ENCODE results near the gene NFKBIE.
"Not testable (repeated sequence)": the region's sequence is repeated elsewhere in the genome, so short reads cannot be mapped to it uniquely, and the experiment has no call there.

NFKBIE gene

DNA sequence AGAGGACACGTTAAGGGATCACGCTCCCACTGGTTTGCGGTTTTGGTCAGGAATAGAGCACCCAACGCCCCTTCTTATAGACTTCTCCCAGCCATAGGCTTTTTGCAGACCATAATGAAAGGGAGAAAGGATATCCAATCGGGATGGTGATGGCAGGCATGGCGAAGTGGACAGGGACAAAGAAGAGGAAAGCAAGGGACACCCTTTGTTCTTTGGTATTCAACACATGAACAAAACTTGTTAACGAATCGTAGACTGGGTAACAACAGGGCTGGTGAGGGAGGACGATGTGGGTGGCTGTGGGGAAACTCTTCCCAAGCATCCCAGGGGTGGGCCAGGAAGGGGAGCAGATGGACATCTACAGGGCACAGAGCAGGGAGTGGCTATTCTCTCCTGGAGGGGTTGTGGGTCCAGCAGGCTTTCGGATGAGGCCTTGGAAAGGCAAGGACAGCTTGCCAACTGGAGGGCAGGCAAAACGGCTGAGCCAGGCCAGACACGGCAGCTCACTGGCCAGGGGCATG lies 19.9 kb downstream of the NFKBIE start:
- DNase-seq (ENCODE audit: low read depth): no peak

DNA sequence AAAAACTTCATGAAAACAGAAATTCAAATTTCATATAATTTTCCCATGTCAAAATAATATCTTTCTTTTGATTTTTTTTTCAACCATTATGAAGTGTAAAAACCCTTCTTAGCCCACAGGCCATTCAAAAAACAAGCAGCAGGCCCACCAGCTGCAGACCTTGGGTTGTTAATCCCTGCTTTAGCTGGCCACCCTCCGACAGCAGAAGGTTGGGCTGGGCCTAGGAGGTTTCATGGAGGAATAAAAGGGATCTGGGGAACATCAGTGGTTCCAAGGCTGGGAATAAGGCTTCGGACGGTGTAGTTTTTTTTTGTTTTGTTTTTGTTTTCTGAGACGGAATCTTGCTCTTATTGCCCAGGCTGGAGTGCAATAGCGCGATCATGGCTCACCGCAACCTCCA lies 22.0 kb downstream of the NFKBIE start:
- no peak for DNase-seq (ENCODE audit: low read depth)

DNA sequence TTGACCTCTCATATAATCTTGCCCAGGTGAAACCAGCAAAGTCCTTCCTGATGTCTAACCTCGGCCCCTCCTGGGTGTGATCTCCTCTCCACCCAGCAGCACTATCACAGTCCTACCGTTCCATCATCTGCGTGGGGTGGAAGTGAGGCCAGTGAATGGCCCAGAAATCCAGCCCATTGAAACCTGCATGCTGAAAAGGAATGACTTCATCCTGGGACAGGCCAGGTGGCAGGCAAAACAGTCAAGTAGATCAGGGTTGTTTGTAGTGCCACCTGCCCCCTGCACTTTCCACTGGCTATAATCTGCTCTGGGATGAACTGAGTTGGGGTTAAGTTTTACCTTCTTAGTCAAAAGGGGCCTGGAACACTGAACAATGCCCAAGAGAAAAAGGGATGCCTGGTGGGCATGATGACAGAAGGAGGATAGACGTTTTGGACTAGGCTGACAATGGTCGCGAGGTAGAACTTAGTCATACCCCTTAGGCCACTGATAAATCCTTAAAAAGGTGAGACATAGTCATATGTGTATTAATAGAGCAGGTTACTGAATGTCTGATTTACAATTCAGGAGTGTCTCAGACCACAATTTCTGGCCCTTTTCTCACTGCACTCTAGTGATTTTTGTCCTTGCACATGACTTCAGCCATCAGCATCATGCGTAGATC lies 26.5 kb downstream of the NFKBIE start:
- no peak for DNase-seq (ENCODE audit: low read depth)

DNA sequence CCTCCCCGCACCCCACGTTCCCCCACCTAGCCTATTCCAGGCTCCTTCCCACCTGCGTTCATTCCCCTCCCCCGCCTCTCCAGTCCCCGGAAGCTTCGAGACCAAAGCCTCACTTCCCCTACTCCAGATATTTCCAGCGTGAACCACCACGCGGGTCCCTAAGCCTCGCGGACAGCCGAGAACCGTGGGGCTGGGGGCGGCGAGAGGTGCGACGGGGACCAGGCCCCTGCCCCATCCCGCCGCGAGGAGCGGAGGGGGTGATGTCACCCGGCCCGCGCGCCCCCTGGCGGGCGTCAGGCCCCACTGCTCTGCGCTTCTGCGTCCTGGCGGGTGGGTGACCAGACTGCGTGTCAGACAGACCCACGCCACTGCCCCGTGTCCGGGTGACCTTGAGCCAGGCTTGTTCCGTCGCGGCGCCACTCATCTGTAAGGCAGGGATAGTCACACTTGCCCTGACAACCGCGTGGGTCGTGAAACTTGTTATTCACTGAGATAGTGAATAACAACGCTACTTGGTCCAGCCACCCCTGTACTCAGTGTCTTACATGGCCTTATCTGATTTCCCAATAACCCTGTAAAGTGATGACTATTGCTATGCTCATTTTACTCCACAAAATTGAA lies 27.4 kb downstream of the NFKBIE start:
- DNase-seq (ENCODE audit: low read depth): no peak

DNA sequence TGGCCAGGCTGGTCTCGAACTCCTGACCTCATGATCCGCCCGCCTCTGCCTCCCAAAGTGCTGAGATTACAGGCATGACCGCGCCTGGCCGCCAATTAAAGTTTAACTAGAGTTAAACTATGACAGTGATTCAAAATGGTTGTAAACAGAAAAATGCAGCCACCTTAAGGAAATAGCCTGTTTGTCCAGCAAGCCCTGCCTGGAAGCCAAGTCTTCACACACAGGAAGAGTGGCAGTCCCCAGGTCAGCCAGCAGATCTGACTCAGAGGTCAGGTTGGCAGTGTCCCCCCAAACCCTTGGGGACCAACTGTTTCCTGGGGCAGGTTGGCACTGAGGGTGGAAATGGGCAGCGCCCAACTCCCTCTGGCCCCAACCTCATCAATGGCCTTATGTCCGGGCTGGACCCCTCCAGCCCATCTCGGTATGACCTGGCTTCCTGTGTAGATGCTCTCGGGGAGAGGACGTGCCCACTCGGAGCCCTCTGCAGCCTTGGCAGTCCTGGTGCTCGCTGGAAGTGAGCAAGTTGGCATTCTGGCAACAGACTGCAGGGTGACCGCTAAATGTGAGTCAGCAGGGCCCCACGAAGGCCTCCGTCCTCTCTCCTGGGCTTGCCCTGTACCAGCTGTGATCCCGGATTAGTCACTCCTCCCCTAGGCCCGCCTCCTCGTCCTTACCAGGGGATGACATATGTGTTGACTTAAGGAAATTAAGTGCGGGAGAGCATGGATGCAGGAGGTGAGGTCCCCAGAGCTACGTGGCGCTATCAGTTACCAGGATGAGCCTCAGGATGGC lies 28.1 kb downstream of the NFKBIE start:
- DNase-seq (ENCODE audit: low read depth): no peak

DNA sequence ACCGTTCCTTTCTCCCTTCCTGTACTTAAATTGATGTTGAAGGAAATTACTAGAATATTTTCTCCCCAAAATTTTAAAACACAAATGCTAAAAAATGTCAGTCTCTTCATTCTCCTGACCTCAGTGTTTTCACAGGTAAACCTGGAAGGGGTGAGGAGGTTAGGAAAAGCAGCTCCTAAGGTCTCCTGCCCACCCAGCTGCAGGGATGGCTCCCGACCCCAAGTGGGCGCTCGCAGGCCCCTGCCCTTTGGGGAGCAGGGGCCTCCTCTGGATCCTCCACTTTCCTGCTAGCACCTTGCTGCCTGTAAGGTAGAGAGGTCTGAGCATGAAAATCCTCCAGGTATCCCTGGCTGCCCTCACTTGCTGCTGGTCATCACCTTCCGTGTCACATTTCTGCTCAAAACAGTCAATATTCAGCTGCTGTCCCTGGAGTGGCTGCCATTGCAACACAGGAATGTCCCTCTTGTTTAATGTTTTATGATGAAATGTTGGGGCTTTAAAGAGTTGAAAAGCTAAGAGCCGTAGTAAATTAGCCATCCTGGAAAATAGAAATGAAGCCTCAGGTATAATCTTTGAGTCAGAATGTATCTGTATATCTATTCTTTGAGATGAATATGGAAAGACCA lies 29.3 kb downstream of the NFKBIE start:
- DNase-seq (ENCODE audit: low read depth): no peak

DNA sequence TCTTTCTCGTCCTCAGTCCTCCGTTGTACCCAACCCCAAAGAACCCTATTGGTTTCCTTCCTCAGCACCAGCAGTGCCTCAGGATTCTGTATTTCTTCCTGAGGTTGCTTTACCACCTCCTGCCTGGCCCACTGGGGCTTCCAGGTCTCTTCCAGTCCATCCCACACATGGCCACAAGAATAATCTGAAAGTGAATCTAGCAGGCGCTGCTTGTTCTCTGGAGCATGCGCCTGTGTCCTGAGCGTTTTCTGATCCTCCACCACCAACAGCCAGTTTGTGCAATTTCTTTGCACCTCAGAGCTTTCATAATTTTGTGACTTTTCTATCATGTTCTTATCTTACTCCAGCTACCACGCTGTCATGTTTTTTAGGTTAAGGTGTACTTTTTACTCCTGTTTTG lies 30.1 kb downstream of the NFKBIE start:
- DNase-seq (ENCODE audit: low read depth): no peak

DNA sequence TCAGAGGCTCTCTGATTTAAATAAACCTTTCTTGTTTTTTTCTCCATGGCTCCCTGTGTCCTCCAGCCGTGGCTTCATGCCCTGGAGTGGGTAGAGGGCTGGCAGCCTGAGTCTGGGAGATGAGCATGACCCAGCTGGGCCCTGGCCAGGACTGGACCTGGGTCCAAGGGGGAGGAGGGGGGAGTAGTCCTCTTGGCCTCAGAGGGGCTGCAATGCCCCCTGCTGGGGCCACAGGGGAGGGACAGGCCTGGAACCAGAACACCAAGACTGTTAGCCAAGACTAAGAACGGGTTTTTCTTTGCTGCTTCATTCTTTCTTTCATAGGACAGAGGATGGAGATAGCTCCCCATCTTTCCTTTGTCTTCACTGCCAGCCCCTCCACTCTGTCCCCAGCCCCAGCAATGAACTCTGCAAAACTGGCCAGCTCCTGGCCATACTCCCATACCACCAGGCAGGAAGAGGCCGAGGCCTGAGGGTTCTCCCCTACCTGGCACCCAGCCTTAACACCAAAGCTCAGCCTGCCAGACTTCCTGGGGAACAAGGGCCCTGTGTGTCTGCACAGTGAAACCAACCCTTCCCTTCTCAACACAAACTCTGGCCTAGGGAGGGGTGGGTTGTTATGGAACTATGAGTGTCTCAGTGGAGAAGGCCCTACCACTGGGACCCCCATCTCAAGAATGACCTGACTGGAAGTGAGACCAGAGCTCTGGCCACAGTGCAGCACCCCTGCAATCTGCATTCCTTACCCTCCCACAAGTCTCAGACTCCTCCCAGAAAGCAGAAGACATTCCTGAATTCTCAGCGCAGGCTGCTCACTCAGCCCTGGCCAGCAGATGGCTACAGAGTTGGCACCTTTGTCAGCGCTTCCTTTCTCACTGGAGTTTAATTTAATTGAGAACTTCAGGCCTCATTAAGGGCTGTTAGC lies 31.0 kb downstream of the NFKBIE start:
- DNase-seq (ENCODE audit: low read depth): no peak

DNA sequence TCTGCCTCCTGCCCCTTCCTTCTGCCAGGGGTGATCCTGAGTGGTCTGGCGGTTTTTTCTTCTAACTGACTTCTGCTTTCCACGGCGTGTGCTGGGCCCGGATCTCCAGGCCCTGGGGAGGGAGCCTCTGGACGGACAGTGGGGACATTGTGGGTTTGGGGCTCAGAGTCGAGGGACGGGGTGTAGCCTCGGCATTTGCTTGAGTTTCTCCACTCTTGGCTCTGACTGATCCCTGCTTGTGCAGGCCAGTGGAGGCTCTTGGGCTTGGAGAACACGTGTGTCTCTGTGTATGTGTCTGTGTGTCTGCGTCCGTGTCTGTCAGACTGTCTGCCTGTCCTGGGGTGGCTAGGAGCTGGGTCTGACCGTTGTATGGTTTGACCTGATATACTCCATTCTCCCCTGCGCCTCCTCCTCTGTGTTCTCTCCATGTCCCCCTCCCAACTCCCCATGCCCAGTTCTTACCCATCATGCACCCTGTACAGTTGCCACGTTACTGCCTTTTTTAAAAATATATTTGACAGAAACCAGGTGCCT lies 31.7 kb downstream of the NFKBIE start:
- DNase-seq (ENCODE audit: low read depth): no peak

DNA sequence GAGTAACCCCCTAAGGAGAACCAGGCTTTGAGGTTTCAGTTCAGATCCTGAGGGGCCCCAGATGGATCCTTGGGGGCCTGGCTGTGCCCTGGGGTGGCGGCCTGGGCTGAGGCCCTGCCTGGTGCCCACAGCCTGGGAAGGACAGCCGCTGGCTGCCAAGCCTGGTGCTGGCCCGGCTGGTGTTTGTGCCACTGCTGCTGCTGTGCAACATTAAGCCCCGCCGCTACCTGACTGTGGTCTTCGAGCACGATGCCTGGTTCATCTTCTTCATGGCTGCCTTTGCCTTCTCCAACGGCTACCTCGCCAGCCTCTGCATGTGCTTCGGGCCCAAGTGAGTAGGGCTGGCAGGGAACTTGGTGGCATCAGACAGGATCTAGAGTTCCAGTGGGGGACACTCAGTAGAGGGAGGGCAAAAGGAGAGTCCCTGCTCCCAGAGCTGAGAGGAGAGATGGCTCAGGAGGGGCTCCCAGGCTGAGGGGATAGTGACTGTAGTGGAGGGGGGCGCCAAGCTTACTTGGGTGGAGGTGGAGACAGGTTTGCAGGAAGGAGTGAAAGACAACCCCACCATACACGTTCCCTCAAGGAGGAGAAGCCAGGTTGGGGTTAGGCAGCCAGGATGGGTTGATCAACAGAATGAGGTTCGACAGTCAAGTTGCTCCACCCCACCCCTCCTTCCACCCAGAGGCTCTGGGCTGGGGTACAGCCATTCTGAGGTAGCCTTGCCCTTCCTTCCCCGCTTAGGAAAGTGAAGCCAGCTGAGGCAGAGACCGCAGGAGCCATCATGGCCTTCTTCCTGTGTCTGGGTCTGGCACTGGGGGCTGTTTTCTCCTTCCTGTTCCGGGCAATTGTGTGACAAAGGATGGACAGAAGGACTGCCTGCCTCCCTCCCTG lies 32.4 kb downstream of the NFKBIE start:
- no peak for DNase-seq (ENCODE audit: low read depth)

DNA sequence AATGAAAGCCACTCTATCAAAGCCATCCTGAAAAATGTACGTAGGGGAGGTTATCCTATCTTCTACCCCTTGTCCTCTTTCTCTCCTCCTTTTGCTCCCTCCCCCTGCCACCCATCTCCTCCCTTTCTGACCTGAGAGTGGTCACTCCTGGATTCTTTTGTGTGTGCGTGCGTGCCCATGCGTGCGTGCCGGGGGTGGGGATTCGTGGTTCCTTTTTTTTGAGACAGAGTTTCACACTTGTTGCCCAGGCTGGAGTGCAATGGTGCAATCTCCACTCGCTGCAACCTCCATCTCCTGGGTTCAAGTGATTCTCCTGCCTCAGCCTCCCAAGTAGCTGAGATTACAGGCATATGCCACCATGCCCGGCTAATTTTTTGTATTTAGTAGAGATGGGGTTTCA lies 33.9 kb downstream of the NFKBIE start:
- DNase-seq (ENCODE audit: low read depth): not testable (repeated sequence)

DNA sequence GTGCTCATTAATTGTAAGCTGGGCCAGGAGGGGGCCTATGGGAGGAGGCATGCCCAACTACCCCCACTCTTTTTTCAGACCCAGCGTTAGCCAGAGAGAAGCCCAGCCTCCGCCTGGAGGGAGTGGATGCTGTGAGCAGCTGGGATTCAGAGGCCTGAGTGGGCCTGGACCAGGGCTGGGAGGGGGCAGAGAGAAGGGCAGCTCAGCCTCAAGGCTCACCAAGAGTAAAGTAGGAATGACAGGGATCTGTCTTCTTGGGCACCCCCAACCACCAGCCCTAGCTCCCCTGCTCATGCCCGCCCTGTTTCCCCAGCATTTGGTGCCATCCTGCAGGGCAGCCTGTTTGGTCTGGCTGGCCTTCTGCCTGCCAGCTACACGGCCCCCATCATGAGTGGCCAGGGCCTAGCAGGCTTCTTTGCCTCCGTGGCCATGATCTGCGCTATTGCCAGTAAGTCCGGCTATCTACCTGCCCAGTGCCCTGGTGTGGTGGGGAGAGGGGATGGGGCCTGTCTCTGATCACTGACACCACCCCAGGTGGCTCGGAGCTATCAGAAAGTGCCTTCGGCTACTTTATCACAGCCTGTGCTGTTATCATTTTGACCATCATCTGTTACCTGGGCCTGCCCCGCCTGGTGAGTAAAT lies 35.2 kb downstream of the NFKBIE start:
- DNase-seq (ENCODE audit: low read depth): no peak

DNA sequence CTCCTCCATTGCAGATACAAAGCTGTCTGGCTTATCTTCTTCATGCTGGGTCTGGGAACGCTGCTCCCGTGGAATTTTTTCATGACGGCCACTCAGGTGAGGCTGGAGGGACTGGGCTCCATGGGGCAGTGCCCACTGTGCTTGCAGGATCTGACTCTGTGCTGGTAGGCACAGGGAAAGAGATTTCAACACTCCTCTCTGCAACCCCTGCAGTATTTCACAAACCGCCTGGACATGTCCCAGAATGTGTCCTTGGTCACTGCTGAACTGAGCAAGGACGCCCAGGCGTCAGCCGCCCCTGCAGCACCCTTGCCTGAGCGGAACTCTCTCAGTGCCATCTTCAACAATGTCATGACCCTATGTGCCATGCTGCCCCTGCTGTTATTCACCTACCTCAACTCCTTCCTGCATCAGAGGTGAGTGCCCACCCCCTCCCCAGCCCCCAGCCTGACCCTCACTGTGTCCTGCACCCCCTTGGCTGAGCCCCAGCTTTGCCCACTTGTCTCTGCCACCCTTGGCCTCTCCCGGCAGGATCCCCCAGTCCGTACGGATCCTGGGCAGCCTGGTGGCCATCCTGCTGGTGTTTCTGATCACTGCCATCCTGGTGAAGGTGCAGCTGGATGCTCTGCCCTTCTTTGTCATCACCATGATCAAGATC lies 35.8 kb downstream of the NFKBIE start:
- DNase-seq (ENCODE audit: low read depth): no peak

DNA sequence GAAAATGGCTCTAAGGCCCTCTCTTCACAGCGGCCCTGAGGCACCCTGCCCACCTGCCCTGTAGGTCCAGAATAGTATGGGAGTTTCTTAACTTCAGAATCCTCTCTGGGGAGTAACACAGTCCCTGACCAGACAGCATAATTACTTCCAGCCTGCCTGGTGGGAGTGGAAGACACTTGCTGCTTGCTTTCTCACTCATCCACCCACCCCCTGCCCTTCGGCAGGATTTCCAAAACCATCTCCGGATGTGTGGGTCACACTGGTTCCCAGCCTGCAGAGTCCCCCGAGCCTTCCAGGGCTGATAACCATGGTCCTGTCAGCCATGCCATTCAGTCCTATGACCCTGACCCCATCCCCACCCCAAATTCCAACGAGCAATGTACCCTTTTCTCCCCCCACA lies 36.5 kb downstream of the NFKBIE start:
- no peak for DNase-seq (ENCODE audit: low read depth)

DNA sequence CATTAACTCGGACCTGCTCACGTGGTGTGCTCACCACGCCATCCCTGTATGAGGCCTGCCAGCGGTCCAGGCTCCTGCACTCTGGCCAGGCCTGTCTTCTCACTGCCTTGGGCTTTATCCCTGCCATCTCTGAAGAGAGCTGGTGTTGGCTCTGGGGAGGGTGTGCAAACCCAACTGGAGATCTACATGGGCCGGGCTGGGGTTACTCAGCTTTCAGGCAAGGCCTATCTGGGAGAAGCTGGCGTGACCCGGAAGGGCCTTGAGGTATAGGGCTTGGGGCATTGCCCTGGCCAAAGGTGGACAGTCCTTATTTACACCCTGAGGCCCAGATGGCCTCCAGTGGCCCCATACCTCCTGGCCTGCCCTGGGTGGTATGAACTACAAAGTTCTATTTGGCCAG lies 36.9 kb downstream of the NFKBIE start:
- DNase-seq (ENCODE audit: low read depth): no peak

DNA sequence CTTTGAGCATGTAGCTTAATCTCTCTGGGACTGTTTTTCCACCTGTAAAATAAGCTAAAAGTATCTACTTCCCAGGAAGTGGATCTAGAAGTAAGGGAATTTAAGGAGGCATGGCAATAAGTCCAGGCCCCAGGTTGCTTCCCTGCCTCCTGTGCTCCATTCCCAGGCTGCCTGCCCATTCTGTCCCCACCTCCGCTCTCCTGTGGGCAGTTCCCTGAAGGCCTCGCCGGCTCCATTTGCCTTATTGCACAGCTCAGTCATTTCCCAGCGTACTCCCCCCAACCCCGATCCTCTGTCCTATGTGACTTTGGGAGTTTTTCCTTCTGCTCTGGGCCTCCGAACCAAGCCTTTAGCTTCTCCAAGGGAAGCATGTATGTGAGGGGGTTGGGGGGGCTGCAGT lies 37.3 kb downstream of the NFKBIE start:
- DNase-seq (ENCODE audit: low read depth): no peak

DNA sequence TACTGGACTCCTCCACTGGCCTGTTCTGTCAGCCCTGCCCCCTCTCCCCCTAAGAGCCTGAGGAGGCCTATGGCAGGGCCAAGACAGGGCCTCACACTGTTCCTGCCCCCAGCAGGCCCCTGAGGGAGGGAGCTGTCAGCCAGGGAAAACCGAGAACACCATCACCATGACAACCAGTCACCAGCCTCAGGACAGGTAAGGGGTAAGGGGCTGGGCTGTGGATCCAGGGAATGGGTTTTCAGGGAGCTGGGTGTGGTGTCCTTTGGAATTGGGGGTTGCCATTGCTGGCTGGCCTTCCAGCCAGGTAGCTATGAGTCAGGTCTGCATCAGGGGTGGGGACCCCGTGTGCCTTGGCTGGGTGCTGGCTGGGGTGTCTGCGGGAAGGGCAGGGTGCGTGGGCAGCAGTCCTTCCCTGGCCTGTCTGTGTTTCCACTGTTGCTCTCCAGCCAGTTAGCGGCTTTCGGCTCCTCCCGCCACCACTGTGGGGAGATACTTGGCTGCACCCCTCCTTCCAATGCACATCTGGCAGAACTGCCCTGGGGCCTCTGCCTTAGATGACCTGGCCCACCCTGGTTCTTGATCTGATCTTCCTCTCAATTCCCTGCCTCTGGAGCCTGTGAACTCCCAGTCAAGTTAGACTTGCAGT lies 38.1 kb downstream of the NFKBIE start:
- no peak for DNase-seq (ENCODE audit: low read depth)

DNA sequence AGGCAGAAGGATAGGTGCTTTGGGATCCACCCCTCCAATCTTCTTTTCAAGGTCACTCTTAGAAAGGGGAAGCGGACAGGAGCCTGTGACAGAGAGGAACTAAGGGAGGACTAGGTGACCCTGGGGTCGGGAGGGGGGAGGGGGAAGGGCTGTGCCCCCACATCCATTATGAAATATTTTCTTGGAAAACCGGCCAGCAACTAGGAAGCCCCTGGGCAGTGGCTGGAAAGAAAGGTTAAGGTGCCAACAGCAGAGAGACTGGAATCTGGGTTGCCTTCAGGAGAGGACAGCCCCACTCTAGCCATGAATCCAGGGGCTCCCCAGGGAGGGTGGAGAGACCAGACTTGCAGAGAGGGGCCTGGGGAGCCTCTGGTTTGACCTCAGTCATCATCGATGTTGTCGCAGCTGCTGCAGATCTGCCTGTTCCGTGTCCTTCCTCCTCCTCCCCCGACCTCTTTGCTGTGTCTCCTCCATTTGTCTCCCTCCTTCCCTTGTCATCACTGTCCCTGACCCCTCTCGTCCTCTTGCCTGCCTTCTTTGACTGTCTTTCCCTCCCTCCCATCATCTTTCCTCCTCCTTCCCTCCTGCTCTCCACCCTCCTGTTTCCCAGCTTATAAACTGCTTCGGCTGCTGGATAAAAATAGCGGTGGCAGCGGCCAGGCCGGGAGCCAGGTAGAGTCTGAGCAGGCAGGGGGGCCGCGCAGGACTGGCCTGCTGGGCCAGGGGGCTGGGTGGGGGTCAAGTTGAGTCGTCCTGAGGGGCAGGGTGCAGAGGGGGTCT lies 38.8 kb downstream of the NFKBIE start:
- DNase-seq (ENCODE audit: low read depth): no peak

Data from CMK (cell line).